ENCODE data around the gene CLN5.

Gene CLN5

GRCh38 chr13:77048681-77049080 is 56.8 kb downstream of the CLN5 start:
- TF ChIP-seq, protein P1, sequence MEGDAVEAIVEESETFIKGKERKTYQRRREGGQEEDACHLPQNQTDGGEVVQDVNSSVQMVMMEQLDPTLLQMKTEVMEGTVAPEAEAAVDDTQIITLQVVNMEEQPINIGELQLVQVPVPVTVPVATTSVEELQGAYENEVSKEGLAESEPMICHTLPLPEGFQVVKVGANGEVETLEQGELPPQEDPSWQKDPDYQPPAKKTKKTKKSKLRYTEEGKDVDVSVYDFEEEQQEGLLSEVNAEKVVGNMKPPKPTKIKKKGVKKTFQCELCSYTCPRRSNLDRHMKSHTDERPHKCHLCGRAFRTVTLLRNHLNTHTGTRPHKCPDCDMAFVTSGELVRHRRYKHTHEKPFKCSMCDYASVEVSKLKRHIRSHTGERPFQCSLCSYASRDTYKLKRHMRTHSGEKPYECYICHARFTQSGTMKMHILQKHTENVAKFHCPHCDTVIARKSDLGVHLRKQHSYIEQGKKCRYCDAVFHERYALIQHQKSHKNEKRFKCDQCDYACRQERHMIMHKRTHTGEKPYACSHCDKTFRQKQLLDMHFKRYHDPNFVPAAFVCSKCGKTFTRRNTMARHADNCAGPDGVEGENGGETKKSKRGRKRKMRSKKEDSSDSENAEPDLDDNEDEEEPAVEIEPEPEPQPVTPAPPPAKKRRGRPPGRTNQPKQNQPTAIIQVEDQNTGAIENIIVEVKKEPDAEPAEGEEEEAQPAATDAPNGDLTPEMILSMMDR (IDR thresholded peaks at IDR 0.05; ENCODE audit: low read depth, low read length) = no peak
- DNase-seq (ENCODE audit: extremely low read depth, low read depth) = no peak

DNA sequence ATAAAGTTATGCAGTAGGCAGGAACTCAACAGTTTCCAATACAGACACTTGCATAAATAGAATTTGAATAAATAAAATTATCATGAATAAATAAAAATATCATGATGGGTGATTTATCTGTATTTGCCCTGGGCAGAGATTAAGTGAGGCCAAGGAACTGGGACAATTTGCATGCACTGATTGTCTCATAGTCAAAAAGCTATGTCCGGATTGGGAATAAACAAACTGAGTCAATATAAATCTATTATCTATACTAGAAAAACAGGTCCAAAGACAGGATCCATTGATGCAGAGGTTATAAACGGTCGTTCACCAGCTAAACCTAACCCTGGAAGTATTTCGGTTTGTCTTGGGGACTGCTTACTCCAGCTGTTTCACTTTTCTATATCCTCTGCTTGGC is 61.3 kb downstream of the CLN5 start:
- DNase-seq (ENCODE audit: extremely low read depth, low read depth) = no peak
- TF ChIP-seq, protein P1 (IDR thresholded peaks at IDR 0.05; ENCODE audit: low read depth, low read length) = no peak

Measured in AG09319 (cell line).